ENCODE measurements around the gene MS4A6A.
"Not testable (repeated sequence)": the region's sequence is repeated elsewhere in the genome, so short reads cannot be mapped to it uniquely, and the experiment has no call there.

MS4A6A gene

GRCh38 chr11:60164550-60165075 lies 18.3 kb downstream of the MS4A6A start:
- H3K4me3 ChIP-seq (ENCODE audit: low read depth, low read length) = no peak overlapping the region
- no peak for DNase-seq (ENCODE audit: low read depth)
- TF ChIP-seq, protein P1, sequence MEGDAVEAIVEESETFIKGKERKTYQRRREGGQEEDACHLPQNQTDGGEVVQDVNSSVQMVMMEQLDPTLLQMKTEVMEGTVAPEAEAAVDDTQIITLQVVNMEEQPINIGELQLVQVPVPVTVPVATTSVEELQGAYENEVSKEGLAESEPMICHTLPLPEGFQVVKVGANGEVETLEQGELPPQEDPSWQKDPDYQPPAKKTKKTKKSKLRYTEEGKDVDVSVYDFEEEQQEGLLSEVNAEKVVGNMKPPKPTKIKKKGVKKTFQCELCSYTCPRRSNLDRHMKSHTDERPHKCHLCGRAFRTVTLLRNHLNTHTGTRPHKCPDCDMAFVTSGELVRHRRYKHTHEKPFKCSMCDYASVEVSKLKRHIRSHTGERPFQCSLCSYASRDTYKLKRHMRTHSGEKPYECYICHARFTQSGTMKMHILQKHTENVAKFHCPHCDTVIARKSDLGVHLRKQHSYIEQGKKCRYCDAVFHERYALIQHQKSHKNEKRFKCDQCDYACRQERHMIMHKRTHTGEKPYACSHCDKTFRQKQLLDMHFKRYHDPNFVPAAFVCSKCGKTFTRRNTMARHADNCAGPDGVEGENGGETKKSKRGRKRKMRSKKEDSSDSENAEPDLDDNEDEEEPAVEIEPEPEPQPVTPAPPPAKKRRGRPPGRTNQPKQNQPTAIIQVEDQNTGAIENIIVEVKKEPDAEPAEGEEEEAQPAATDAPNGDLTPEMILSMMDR (IDR thresholded peaks at IDR 0.05; ENCODE audit: low read depth, low read length, missing control alignments) = no peak

DNA sequence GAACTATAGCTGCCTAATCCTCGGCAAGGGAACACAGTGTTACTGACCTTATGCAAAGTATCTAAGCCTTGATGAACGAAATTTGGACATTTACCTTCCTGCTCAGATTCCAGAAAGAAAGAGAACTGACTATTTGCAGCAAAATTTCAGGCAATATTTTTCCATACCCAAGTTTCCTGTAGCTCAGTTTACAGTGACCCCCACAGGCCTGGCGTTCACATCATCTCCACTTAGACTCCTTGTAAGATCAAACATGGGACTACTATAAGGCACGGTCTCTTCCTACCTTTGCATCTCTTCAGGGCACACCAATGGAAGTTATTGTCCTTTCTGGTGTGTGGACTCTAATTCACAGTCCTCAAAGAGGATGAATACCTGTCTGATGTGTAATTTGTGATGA lies 21.1 kb downstream of the MS4A6A start:
- no peak overlapping the region for H3K4me3 ChIP-seq (ENCODE audit: low read depth, low read length)
- TF ChIP-seq, protein P1 (IDR thresholded peaks at IDR 0.05; ENCODE audit: low read depth, low read length, missing control alignments) = no peak
- no peak for DNase-seq (ENCODE audit: low read depth)

DNA sequence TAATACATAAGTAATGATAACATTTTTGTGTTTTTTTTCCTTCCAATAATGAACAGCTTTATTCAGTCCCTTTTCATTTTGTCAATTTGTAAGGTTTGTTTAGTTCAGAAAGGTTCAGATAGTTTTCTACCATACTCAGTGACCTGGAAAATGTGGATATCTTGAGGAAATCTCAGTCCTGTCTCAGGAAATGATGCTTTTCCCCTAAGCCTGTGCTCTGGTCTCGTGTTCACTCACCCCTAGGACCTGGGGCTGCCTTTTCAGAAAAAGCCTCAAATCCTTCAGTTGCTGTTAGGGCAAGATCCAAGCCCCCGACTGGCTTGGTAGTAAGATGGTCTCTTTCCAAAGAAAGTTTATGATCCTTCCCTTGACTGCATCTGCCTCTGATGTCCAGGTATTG lies 21.8 kb downstream of the MS4A6A start:
- TF ChIP-seq, protein P1 (IDR thresholded peaks at IDR 0.05; ENCODE audit: low read depth, low read length, missing control alignments) = no peak
- H3K4me3 ChIP-seq (ENCODE audit: low read depth, low read length) = no peak overlapping the region
- DNase-seq (ENCODE audit: low read depth) = no peak

GRCh38 chr11:60159868-60160267 lies 23.0 kb downstream of the MS4A6A start:
- H3K4me3 ChIP-seq (ENCODE audit: low read depth, low read length) = no peak overlapping the region
- DNase-seq (ENCODE audit: low read depth) = no peak
- TF ChIP-seq, protein P1 (IDR thresholded peaks at IDR 0.05; ENCODE audit: low read depth, low read length, missing control alignments) = no peak

DNA sequence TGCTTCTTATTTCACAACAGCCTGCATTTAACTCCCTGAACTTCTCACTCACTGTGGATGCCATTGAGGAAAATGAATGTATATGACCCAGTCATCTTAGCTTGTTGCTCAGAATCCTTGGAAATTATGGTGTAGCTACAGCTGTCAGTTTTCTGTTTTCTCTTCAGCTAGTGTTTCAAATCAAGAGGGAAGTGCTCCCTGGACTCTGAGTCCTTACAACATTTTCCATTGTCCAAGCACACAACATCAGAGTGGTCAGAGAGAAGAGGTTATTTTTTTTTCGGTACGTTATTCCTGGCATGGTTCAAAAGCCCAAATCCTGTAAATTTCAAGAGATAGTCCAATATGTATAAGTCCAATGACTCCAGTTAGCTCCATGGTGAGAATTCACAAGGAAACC lies 23.6 kb downstream of the MS4A6A start:
- no peak for DNase-seq (ENCODE audit: low read depth)
- TF ChIP-seq, protein P1 (IDR thresholded peaks at IDR 0.05; ENCODE audit: low read depth, low read length, missing control alignments) = no peak
- H3K4me3 ChIP-seq (ENCODE audit: low read depth, low read length) = no peak overlapping the region

DNA sequence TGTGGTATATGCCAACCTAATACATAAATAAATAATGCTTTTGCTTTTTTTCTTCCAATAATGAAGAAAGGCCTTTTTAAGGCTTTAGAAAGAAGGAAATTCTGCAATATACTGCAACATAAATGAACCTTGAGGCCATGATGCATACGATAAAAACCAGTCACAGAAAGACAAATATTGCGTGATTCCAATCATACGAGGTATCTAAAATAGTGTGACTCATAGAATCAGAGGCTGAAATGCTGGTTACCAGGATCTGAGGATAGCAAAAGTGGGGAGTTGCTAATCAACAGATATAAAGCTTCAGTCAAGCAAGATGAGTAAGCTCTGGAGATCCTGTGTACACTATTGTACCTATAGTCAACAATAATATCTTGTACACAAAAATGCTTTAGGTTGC lies 24.2 kb downstream of the MS4A6A start:
- no peak for DNase-seq (ENCODE audit: low read depth)
- TF ChIP-seq, protein P1 (IDR thresholded peaks at IDR 0.05; ENCODE audit: low read depth, low read length, missing control alignments) = no peak
- H3K4me3 ChIP-seq (ENCODE audit: low read depth, low read length) = no peak overlapping the region

- DNase-seq (ENCODE audit: low read depth) = no peak
- TF ChIP-seq, protein P1 (IDR thresholded peaks at IDR 0.05; ENCODE audit: low read depth, low read length, missing control alignments) = no peak
- no peak overlapping the region for H3K4me3 ChIP-seq (ENCODE audit: low read depth, low read length)
Measured at GRCh38 chr11:60155931-60156330, 27.0 kb downstream of the MS4A6A start.

DNA sequence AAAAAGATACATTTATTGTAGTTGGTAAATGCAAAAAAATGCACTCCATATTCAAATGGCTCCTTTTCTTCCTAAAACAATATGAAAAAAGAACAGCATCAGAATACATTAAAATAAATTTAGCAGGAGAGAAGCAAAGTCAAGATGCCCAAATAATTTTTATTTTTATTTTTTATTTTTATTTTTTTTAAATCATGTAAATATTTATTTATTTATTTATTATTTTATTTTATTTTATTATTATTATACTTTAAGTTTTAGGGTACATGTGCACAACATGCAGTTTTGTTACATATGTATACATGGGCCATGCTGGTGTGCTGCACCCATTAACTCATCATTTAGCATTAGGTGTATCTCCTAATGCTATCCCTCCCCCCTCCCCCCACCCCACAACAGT lies 30.2 kb downstream of the MS4A6A start:
- H3K4me3 ChIP-seq (ENCODE audit: low read depth, low read length); DNase-seq (ENCODE audit: low read depth): not testable (repeated sequence)
